GM23338 (cell line): ENCODE measurements around the gene APCS. TPM values are rescaled to one million over a fixed set of nuclear protein-coding genes. Genes with fewer than 3 reads are reported as not detected.

Experiments
- ATAC-seq: fragments of 200-7000 bp; cut with Tn5 transposase; 3 replicates; pipeline ENCODE4 v1.9.1; 2020
- DNase-seq: peaks from one replicate; pipeline ENCODE4 v3.0.0-alpha.2; 2015; ENCODE audit warnings: low spot score
- H2AFZ ChIP-seq: fragments of 200-600 bp; sonication (generic); 2 replicates; pipeline ENCODE4 v1.8.0; 2016; ENCODE audit warnings: antibody characterized with exemption, mild to moderate bottlenecking, moderate library complexity
- H3F3A ChIP-seq: fragments of 200-600 bp; sonication (generic); replicated peaks from 2 replicates; pipeline ENCODE4 v1.8.0; 2017; ENCODE audit warnings: antibody characterized with exemption, mixed run types, low read depth
- H3K27ac ChIP-seq: fragments of 200-600 bp; sonication (generic); 2 replicates; pipeline ENCODE4 v1.6.1; 2016; ENCODE audit warnings: low read depth
- H3K27me3 ChIP-seq: fragments of 200-600 bp; sonication (generic); 2 replicates; pipeline ENCODE4 v1.8.0; 2016; ENCODE audit warnings: mild to moderate bottlenecking, mixed run types, moderate library complexity; ENCODE audit not compliant: insufficient read depth
- H3K36me3 ChIP-seq: fragments of 200-600 bp; sonication (generic); 2 replicates; pipeline ENCODE4 v1.8.0; 2016; ENCODE audit warnings: mild to moderate bottlenecking; ENCODE audit not compliant: insufficient read depth
- H3K4me1 ChIP-seq: fragments of 200-600 bp; sonication (generic); 2 replicates; pipeline ENCODE4 v1.8.0; 2016; ENCODE audit warnings: mild to moderate bottlenecking, moderate library complexity; ENCODE audit not compliant: insufficient read depth
- H3K4me2 ChIP-seq: fragments of 200-600 bp; sonication (generic); 2 replicates; pipeline ENCODE4 v1.7.1; 2017; ENCODE audit warnings: mixed run types
- H3K4me3 ChIP-seq: fragments of 200-600 bp; sonication (generic); 2 replicates; pipeline ENCODE4 v1.6.1; 2016; ENCODE audit warnings: mixed run types
- H3K79me2 ChIP-seq: fragments of 200-600 bp; sonication (generic); replicated peaks from 2 replicates; pipeline ENCODE4 v1.8.0; 2017; ENCODE audit warnings: mild to moderate bottlenecking; ENCODE audit not compliant: insufficient read depth
- H3K9me2 ChIP-seq: fragments of 200-600 bp; sonication (generic); 2 replicates; pipeline ENCODE4 v1.8.0; 2017; ENCODE audit not compliant: insufficient read depth
- H4K20me1 ChIP-seq: fragments of 200-600 bp; sonication (generic); replicated peaks from 2 replicates; pipeline ENCODE4 v1.8.0; 2017; ENCODE audit warnings: mild to moderate bottlenecking; ENCODE audit not compliant: insufficient read depth
- H3K27ac Mint-ChIP-seq: 2 replicates; pipeline ENCODE4 v1.8.0; 2020; ENCODE audit warnings: inconsistent platforms, mild to moderate bottlenecking, moderate library complexity, mixed read lengths
- H3K27me3 Mint-ChIP-seq: 3 replicates; pipeline ENCODE4 v1.8.0; 2022; ENCODE audit warnings: low read depth, mild to moderate bottlenecking, moderate library complexity, mixed read lengths, inconsistent platforms; ENCODE audit not compliant: insufficient read depth, poor library complexity
- H3K36me3 Mint-ChIP-seq: 3 replicates; pipeline ENCODE4 v1.8.0; 2021; ENCODE audit warnings: low read depth, mild to moderate bottlenecking, inconsistent platforms, moderate library complexity, mixed read lengths
- H3K4me1 Mint-ChIP-seq: 3 replicates; pipeline ENCODE4 v1.8.0; 2020; ENCODE audit warnings: mild to moderate bottlenecking, inconsistent platforms, mixed read lengths
- H3K4me3 Mint-ChIP-seq: 3 replicates; pipeline ENCODE4 v1.8.0; 2021; ENCODE audit warnings: moderate library complexity, mild to moderate bottlenecking, inconsistent platforms, mixed read lengths
- H3K9me3 Mint-ChIP-seq: 3 replicates; pipeline ENCODE4 v1.8.0; 2020; ENCODE audit warnings: moderate library complexity, mild to moderate bottlenecking, inconsistent platforms, mixed read lengths
- CREB1 ChIP-seq: fragments of 250-450 bp; sonication (Bioruptor Pico); IDR thresholded peaks from 2 replicates; pipeline ENCODE4 v1.5.0; 2020; ENCODE audit warnings: low read depth, mild to moderate bottlenecking, moderate library complexity
- EZH2 ChIP-seq: fragments of 200-600 bp; sonication (generic); IDR thresholded peaks from one replicate; pipeline ENCODE4 v1.8.0; 2017; ENCODE audit warnings: antibody characterized with exemption, mild to moderate bottlenecking, low read depth; ENCODE audit not compliant: unreplicated experiment
- EZH2phosphoT487 ChIP-seq: fragments of 200-600 bp; sonication (generic); IDR thresholded peaks from one replicate; pipeline ENCODE4 v1.8.1; 2018; ENCODE audit warnings: antibody characterized with exemption; ENCODE audit not compliant: unreplicated experiment
- JUNB ChIP-seq: IDR thresholded peaks from one replicate; pipeline ENCODE4 v1.6.1; 2016; ENCODE audit warnings: antibody characterized with exemption; ENCODE audit not compliant: unreplicated experiment
- NANOG ChIP-seq: IDR thresholded peaks from 2 replicates; pipeline ENCODE4 v1.6.1; 2016; ENCODE audit warnings: antibody characterized with exemption, borderline replicate concordance
- POLR2AphosphoS5 ChIP-seq: IDR thresholded peaks from 2 replicates; pipeline ENCODE4 v1.6.1; 2016; ENCODE audit warnings: antibody characterized with exemption, low read depth
- STAT1 ChIP-seq: IDR thresholded peaks from one replicate; pipeline ENCODE4 v1.6.1; 2016; ENCODE audit warnings: antibody characterized with exemption; ENCODE audit not compliant: unreplicated experiment
- ZNF114 ChIP-seq: fragments of 250-450 bp; sonication (Bioruptor Pico); IDR thresholded peaks from 2 replicates; pipeline ENCODE4 v1.5.0; 2020; ENCODE audit warnings: mild to moderate bottlenecking, moderate library complexity
- ZNF331 ChIP-seq: fragments of 250-450 bp; sonication (Bioruptor Pico); IDR thresholded peaks from 2 replicates; pipeline ENCODE4 v1.5.0; 2020; ENCODE audit warnings: low read depth, mild to moderate bottlenecking, moderate library complexity
- polyA plus RNA-seq: library from polyadenylated mRNA; unstranded; fragments of >200 nt; fragmentation: Nextera tagmentation; extraction: Ambion mirVana; gene quantifications from 2 replicates; pipeline ENCODE4 v1.2.1, GENCODE V29; 2016
- total RNA-seq: library from RNA; depleted of rRNA; stranded (reverse); fragments of >200 nt; shearing (Covaris generic); gene quantifications from 2 replicates; pipeline ENCODE4 v1.2.3, GENCODE V29; 2014
- TF ChIP-seq, protein P1 (sequence below): IDR thresholded peaks from 2 replicates; pipeline ENCODE4 v1.6.1; 2016; ENCODE audit warnings: antibody characterized with exemption
- TF ChIP-seq, protein P2 (sequence below), 2 experiments: fragments of 200-600 bp in 1 of 2; sonication (generic) in 1 of 2; conservative IDR thresholded peaks; 2 replicates each; pipeline versions ENCODE4 v1.5.1 to v1.6.1; 2016 to 2017; ENCODE audit warnings: antibody characterized with exemption in 2 of 2, low read depth in 2 of 2, mild to moderate bottlenecking in 2 of 2, moderate library complexity in 1 of 2
- TF ChIP-seq, protein P3 (sequence below): fragments of 250-450 bp; sonication (Bioruptor Pico); IDR thresholded peaks from 2 replicates; pipeline ENCODE4 v1.5.0; 2020; ENCODE audit warnings: mild to moderate bottlenecking, moderate library complexity
- TF ChIP-seq, protein P4 (sequence below): IDR thresholded peaks from one replicate; pipeline ENCODE4 v1.6.1; 2018; ENCODE audit warnings: antibody characterized with exemption; ENCODE audit not compliant: unreplicated experiment

Gene APCS
- total and polyA plus RNA-seq, 2 experiments from 2014 or later = not detected

DNA sequence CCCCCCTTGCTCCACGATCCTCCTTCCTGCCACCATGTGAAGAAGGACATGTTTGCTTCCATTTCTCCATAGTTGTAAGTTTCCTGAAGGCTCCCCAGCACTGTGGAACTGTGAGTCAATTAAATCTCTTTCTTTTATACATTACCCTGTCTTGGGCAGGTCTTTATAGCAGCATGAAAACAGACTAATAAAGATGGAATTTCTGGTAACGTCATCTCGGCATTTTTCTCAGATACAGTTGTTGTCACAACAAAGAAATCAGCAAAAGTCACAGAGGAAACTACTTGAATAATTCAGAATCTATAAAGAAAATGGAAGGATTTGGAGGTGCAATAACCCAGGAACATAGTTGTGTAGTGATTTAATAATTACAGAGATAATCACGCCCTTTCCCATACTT lies 4.4 kb downstream of the APCS start:
- H3K27me3 ChIP-seq = no peaks in the 10 kb centered on the region
- H3K79me2 ChIP-seq = no peaks in the 10 kb centered on the region
- no peak overlapping the region for H3K27ac Mint-ChIP-seq
- DNase-seq (no peak), ATAC-seq (no peak)
- no peak overlapping the region for H2AFZ ChIP-seq
- H3K4me2 ChIP-seq = no peak overlapping the region
- H3K4me1 Mint-ChIP-seq = no peaks in the 10 kb centered on the region
- H3K4me1 ChIP-seq = no peaks in the 10 kb centered on the region
- H3K36me3 Mint-ChIP-seq = no peaks in the 10 kb centered on the region
- H3K9me2 ChIP-seq = no peaks in the 10 kb centered on the region
- H3K27ac ChIP-seq = no peak overlapping the region
- TF ChIP-seq, protein P1, sequence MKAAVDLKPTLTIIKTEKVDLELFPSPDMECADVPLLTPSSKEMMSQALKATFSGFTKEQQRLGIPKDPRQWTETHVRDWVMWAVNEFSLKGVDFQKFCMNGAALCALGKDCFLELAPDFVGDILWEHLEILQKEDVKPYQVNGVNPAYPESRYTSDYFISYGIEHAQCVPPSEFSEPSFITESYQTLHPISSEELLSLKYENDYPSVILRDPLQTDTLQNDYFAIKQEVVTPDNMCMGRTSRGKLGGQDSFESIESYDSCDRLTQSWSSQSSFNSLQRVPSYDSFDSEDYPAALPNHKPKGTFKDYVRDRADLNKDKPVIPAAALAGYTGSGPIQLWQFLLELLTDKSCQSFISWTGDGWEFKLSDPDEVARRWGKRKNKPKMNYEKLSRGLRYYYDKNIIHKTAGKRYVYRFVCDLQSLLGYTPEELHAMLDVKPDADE = no peak
- TF ChIP-seq ZNF331 (CRISPR knock-in tag) = no peak
- TF ChIP-seq, protein P2, sequence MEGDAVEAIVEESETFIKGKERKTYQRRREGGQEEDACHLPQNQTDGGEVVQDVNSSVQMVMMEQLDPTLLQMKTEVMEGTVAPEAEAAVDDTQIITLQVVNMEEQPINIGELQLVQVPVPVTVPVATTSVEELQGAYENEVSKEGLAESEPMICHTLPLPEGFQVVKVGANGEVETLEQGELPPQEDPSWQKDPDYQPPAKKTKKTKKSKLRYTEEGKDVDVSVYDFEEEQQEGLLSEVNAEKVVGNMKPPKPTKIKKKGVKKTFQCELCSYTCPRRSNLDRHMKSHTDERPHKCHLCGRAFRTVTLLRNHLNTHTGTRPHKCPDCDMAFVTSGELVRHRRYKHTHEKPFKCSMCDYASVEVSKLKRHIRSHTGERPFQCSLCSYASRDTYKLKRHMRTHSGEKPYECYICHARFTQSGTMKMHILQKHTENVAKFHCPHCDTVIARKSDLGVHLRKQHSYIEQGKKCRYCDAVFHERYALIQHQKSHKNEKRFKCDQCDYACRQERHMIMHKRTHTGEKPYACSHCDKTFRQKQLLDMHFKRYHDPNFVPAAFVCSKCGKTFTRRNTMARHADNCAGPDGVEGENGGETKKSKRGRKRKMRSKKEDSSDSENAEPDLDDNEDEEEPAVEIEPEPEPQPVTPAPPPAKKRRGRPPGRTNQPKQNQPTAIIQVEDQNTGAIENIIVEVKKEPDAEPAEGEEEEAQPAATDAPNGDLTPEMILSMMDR (conservative IDR thresholded peaks at IDR 0.05; ENCODE audit: low read depth in 2 of 2) = no peak
- no peak for TF ChIP-seq JUNB
- TF ChIP-seq, protein P3, sequence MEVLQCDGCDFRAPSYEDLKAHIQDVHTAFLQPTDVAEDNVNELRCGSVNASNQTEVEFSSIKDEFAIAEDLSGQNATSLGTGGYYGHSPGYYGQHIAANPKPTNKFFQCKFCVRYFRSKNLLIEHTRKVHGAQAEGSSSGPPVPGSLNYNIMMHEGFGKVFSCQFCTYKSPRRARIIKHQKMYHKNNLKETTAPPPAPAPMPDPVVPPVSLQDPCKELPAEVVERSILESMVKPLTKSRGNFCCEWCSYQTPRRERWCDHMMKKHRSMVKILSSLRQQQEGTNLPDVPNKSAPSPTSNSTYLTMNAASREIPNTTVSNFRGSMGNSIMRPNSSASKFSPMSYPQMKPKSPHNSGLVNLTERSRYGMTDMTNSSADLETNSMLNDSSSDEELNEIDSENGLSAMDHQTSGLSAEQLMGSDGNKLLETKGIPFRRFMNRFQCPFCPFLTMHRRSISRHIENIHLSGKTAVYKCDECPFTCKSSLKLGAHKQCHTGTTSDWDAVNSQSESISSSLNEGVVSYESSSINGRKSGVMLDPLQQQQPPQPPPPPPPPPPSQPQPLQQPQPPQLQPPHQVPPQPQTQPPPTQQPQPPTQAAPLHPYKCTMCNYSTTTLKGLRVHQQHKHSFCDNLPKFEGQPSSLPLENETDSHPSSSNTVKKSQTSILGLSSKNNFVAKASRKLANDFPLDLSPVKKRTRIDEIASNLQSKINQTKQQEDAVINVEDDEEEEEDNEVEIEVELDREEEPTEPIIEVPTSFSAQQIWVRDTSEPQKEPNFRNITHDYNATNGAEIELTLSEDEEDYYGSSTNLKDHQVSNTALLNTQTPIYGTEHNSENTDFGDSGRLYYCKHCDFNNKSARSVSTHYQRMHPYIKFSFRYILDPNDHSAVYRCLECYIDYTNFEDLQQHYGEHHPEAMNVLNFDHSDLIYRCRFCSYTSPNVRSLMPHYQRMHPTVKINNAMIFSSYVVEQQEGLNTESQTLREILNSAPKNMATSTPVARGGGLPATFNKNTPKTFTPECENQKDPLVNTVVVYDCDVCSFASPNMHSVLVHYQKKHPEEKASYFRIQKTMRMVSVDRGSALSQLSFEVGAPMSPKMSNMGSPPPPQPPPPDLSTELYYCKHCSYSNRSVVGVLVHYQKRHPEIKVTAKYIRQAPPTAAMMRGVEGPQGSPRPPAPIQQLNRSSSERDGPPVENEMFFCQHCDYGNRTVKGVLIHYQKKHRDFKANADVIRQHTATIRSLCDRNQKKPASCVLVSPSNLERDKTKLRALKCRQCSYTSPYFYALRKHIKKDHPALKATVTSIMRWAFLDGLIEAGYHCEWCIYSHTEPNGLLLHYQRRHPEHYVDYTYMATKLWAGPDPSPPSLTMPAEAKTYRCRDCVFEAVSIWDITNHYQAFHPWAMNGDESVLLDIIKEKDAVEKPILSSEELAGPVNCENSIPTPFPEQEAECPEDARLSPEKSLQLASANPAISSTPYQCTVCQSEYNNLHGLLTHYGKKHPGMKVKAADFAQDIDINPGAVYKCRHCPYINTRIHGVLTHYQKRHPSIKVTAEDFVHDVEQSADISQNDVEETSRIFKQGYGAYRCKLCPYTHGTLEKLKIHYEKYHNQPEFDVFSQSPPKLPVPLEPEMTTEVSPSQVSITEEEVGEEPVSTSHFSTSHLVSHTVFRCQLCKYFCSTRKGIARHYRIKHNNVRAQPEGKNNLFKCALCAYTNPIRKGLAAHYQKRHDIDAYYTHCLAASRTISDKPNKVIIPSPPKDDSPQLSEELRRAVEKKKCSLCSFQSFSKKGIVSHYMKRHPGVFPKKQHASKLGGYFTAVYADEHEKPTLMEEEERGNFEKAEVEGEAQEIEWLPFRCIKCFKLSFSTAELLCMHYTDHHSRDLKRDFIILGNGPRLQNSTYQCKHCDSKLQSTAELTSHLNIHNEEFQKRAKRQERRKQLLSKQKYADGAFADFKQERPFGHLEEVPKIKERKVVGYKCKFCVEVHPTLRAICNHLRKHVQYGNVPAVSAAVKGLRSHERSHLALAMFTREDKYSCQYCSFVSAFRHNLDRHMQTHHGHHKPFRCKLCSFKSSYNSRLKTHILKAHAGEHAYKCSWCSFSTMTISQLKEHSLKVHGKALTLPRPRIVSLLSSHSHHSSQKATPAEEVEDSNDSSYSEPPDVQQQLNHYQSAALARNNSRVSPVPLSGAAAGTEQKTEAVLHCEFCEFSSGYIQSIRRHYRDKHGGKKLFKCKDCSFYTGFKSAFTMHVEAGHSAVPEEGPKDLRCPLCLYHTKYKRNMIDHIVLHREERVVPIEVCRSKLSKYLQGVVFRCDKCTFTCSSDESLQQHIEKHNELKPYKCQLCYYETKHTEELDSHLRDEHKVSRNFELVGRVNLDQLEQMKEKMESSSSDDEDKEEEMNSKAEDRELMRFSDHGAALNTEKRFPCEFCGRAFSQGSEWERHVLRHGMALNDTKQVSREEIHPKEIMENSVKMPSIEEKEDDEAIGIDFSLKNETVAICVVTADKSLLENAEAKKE (CRISPR knock-in tag) = no peak
- no peak for TF ChIP-seq CREB1 (CRISPR knock-in tag)
- TF ChIP-seq EZH2phosphoT487 = no peak
- no peak for TF ChIP-seq ZNF114 (CRISPR knock-in tag)
- no peak for TF ChIP-seq NANOG
- TF ChIP-seq POLR2AphosphoS5 = no peak
- no peak for TF ChIP-seq EZH2
- TF ChIP-seq STAT1 = no peak
- TF ChIP-seq, protein P4, sequence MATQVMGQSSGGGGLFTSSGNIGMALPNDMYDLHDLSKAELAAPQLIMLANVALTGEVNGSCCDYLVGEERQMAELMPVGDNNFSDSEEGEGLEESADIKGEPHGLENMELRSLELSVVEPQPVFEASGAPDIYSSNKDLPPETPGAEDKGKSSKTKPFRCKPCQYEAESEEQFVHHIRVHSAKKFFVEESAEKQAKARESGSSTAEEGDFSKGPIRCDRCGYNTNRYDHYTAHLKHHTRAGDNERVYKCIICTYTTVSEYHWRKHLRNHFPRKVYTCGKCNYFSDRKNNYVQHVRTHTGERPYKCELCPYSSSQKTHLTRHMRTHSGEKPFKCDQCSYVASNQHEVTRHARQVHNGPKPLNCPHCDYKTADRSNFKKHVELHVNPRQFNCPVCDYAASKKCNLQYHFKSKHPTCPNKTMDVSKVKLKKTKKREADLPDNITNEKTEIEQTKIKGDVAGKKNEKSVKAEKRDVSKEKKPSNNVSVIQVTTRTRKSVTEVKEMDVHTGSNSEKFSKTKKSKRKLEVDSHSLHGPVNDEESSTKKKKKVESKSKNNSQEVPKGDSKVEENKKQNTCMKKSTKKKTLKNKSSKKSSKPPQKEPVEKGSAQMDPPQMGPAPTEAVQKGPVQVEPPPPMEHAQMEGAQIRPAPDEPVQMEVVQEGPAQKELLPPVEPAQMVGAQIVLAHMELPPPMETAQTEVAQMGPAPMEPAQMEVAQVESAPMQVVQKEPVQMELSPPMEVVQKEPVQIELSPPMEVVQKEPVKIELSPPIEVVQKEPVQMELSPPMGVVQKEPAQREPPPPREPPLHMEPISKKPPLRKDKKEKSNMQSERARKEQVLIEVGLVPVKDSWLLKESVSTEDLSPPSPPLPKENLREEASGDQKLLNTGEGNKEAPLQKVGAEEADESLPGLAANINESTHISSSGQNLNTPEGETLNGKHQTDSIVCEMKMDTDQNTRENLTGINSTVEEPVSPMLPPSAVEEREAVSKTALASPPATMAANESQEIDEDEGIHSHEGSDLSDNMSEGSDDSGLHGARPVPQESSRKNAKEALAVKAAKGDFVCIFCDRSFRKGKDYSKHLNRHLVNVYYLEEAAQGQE = no peak
- H3K9me3 Mint-ChIP-seq = no peaks in the 10 kb centered on the region
- no peaks in the 10 kb centered on the region for H3K27me3 Mint-ChIP-seq
- no peak overlapping the region for H3K4me3 ChIP-seq
- no peaks in the 10 kb centered on the region for H4K20me1 ChIP-seq
- no peaks in the 10 kb centered on the region for H3K36me3 ChIP-seq
- H3F3A ChIP-seq = no peaks in the 10 kb centered on the region
- no peak overlapping the region for H3K4me3 Mint-ChIP-seq
